ENCODE data around the gene DST. TPM values are rescaled to one million over a fixed set of nuclear protein-coding genes. Genes with fewer than 3 reads are reported as not detected.

The DST gene
- polyA plus RNA-seq, 3 donors: 1.1 to 7.4 (median 3.2) TPM

GRCh38 chr6:56517155-56517745 is 125.4 kb downstream of the DST start:
- Histone ChIP-seq H3K27me3 (ENCODE audit: control insufficient read depth in 2 of 2, insufficient read depth in 2 of 2, low read length in 2 of 2) (no peaks in the 10 kb centered on the region), H3K79me2 (ENCODE audit: insufficient read depth, low read length) (no peaks in the 10 kb centered on the region), H4K20me1 (ENCODE audit: insufficient read depth, low read length) (no peaks in the 10 kb centered on the region), H3K9ac (ENCODE audit: insufficient read depth, low read length, poor library complexity, severe bottlenecking) (no peak overlapping the region), H3K4me1 (ENCODE audit: control insufficient read depth in 1 of 2, insufficient read depth in 2 of 2, low read length in 2 of 2) (no peaks in the 10 kb centered on the region), H3K27ac (ENCODE audit: low read depth in 1 of 2, low read length in 2 of 2) (no peak overlapping the region), H2AFZ (ENCODE audit: insufficient read depth, low read depth, low read length, poor library complexity, severe bottlenecking) (no peak overlapping the region), H3K9me3 (replicated peaks in 1 of 2; ENCODE audit: control insufficient read depth in 1 of 2, insufficient read depth in 1 of 2, low read length in 2 of 2) (no peaks in the 10 kb centered on the region), H3K4me3 (replicated peaks in 1 of 3; ENCODE audit: low read depth in 2 of 3, low read length in 3 of 3) (no peak overlapping the region), H3K36me3 (replicated peaks in 1 of 2; ENCODE audit: control insufficient read depth in 1 of 2, insufficient read depth in 2 of 2, low read length in 2 of 2) (peaks cover 9 to 18% of the 10 kb centered on the region in 2 donors), H3K4me2 (replicated peaks; ENCODE audit: extremely low read depth, low read length, poor library complexity, severe bottlenecking) (no peak overlapping the region)
- TF ChIP-seq CTCF (IDR thresholded peaks at IDR 0.05): no peak
- no peak overlapping the region for H3K27ac Mint-ChIP-seq
- no peaks in the 10 kb centered on the region for H3K9me3 Mint-ChIP-seq
- intact Hi-C loops (cut with micrococcal nuclease): no loop called here
- H3K36me3 Mint-ChIP-seq: peaks cover 23 to 26% of the 10 kb centered on the region in 2 donors
- no peak overlapping the region for H3K4me3 Mint-ChIP-seq
- no peaks in the 10 kb centered on the region for H3K27me3 Mint-ChIP-seq (ENCODE audit: low read depth in 3 of 3)
- DNase-seq: no peak
- peaks cover 2% of the 10 kb centered on the region for H3K4me1 Mint-ChIP-seq
- WGBS (ENCODE audit: insufficient coverage): 92% methylated on average over 3 of the region's 5 CpGs

GRCh38 chr6:56516003-56516402 is 126.7 kb downstream of the DST start:
- no peaks in the 10 kb centered on the region for H3K9me3 ChIP-seq (replicated peaks in 1 of 2; ENCODE audit: control insufficient read depth in 1 of 2, insufficient read depth in 1 of 2, low read length in 2 of 2)
- peaks cover 25 to 26% of the 10 kb centered on the region in 2 donors for H3K36me3 Mint-ChIP-seq
- no peaks in the 10 kb centered on the region for H3K27me3 Mint-ChIP-seq (ENCODE audit: low read depth in 3 of 3)
- H3K9ac ChIP-seq (ENCODE audit: insufficient read depth, low read length, poor library complexity, severe bottlenecking): no peak overlapping the region
- H3K4me1 ChIP-seq (ENCODE audit: control insufficient read depth in 1 of 2, insufficient read depth in 2 of 2, low read length in 2 of 2): no peaks in the 10 kb centered on the region
- no CpG with 5 or more reads among the region's 1 CpG for WGBS (ENCODE audit: insufficient coverage)
- H3K79me2 ChIP-seq (ENCODE audit: insufficient read depth, low read length): no peaks in the 10 kb centered on the region
- H3K4me1 Mint-ChIP-seq: peaks cover 2% of the 10 kb centered on the region
- no peak for TF ChIP-seq CTCF (IDR thresholded peaks at IDR 0.05)
- H3K4me2 ChIP-seq (replicated peaks; ENCODE audit: extremely low read depth, low read length, poor library complexity, severe bottlenecking): no peak overlapping the region
- no peaks in the 10 kb centered on the region for H3K27me3 ChIP-seq (ENCODE audit: control insufficient read depth in 2 of 2, insufficient read depth in 2 of 2, low read length in 2 of 2)
- H3K27ac ChIP-seq (ENCODE audit: low read depth in 1 of 2, low read length in 2 of 2): no peak overlapping the region
- no peak overlapping the region for H3K4me3 ChIP-seq (replicated peaks in 1 of 3; ENCODE audit: low read depth in 2 of 3, low read length in 3 of 3)
- no peak overlapping the region for H3K27ac Mint-ChIP-seq
- intact Hi-C loops (cut with micrococcal nuclease): no loop called here
- no peak overlapping the region for H3K4me3 Mint-ChIP-seq
- H3K36me3 ChIP-seq (replicated peaks in 1 of 2; ENCODE audit: control insufficient read depth in 1 of 2, insufficient read depth in 2 of 2, low read length in 2 of 2): peaks cover 9 to 18% of the 10 kb centered on the region in 2 donors
- DNase-seq: no peak
- no peak overlapping the region for H2AFZ ChIP-seq (ENCODE audit: insufficient read depth, low read depth, low read length, poor library complexity, severe bottlenecking)
- no peaks in the 10 kb centered on the region for H3K9me3 Mint-ChIP-seq
- H4K20me1 ChIP-seq (ENCODE audit: insufficient read depth, low read length): no peaks in the 10 kb centered on the region

Measured in CD14-positive monocyte (primary cell).